T-helper 2 cell (primary cell): ENCODE measurements around the gene HLA-F.
A peak's percentile ranks its signal among the peaks of the same experiment; 100 is the strongest.

ENCODE experiments used
- DNase-seq, 5 experiments: peaks; one replicate each; pipeline versions ENCODE4 v3.0.0 to v3.0.0-alpha.2; 2012 to 2022
- total RNA-seq, 2 donors: gene quantifications; one replicate each; lab custom pipeline; 2026; lab: John Stamatoyannopoulos, UW

The HLA-F gene
- 391 to 452 reads per million in 2 donors for total RNA-seq

DNA sequence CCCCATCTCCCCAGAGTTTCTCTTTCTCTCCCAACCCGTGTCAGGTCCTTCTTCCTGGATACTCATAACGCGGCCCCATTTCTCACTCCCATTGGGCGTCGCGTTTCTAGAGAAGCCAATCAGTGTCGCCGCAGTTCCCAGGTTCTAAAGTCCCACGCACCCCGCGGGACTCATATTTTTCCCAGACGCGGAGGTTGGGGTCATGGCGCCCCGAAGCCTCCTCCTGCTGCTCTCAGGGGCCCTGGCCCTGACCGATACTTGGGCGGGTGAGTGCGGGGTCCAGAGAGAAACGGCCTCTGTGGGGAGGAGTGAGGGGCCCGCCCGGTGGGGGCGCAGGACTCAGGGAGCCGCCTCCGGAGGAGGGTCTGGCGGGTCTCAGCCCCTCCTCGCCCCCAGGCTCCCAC lies at the start of gene HLA-F:
Gene HLA-F (plus strand): TSS at position 173 of the 404 bp plus-strand sequence. CDS start 30 bp downstream, at position 203.
- DNase-seq, result peak; percentile 64 to 91 (median 79)

DNA sequence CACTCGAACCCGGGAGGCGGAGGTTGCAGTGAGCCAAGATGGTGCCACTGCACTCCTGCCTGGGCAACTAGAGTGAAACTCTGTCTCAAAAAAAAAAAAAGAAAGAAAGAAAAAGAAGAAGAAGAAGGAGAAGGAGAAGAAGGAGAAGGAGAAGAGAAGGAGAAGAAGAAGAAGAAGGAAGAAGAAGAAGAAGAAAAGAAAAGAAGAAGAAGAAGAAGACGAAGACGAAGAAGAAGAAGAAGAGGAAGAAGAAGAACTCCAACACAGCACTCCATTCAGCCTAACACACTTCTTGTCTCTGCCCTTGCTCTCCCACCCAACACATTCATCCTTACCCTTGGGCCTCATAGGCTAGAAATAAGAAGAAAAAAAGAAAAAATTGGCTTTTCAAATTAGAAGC lies 49.2 kb upstream of the HLA-F start:
- DNase-seq, result no peak

DNA sequence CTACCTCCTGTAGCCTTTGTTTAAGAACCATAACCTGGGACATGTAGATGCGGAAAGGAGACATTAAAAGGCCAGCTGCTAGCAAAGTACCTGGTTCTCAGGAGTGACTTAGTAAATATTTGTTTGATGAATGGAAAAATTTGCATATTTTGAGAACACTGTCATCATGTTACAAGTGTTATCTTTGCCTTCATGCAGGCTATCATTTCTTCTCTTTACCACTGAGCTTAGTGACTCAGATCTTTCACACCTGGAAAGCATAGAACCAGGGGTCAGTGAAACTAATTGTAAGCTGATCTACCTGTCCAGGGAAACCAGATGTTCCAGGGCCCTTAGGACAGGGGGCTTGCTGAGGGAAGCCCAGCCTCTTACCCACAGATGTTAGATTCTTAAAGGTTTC lies 47.7 kb upstream of the HLA-F start:
- DNase-seq, result no peak

DNA sequence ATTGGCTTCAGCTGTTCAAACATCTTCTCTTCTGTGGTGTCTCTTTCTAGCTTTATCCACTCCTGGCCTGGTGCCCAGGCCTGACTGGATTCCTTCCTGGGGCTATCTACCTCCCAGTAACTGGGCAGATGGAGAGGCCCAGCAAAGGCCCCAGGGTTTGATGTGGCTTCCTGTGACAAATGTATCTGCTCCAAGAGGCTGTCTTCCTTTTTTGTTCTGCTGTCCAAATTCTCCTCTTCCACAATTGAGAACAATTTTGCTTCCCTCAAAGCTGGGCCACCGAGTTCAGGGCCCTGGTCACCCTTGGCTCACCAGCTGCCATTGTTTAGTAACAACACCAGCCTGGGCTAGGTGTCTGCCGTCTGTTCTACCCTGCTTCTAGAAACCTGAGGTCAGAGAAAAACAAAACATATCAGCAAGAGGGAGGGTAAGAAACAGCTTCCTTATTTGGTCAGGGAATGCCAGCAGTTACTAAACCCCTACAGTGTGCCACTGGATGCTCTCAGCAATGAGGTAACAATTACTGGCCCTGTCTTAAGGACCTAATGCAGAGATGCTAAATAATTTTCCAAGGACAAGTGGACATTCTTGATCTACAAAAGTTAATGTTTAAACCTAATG lies 46.1 kb upstream of the HLA-F start:
- DNase-seq, result no peak

DNA sequence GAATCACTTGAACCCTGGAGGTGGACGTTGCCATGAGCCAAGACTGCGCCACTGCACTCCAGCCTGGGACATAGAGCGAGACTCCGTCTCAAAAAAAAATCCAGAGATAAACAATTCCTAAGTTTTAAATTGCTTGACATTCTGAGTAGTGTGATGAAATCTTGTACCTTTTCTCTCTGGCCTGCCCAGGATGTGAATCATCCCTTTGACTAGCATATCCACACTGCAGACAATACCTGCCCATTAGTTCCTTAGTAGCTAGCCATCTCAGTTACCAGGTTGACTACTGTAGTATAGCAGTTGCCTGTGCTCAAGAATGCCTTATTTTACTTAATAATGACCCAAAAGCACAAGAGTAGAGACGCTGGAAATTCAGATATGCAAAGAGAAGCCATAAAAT lies 45.1 kb upstream of the HLA-F start:
- DNase-seq, result no peak

DNA sequence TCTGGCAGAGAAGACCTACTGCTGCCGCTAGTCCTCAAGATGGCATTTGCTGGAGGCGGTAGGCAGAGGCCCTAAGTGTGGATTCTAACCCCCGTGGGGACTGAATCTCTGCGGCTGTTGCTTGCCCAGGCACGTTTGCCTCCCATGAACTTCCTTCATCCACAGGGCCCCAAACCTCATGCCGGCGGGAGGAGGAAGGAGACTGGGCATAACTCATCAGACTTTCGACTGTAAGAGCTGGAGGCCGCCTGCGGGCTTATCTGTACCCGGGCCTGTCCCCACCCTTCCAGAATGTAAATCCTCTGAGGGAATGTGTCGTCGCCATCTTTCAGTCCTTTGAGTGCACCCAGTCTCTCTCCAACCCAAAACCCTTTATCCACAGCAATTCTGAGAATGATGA lies 43.3 kb upstream of the HLA-F start:
- DNase-seq, result no peak

GRCh38 chr6:29680416-29680815 lies 42.8 kb upstream of the HLA-F start:
- DNase-seq, result no peak

DNA sequence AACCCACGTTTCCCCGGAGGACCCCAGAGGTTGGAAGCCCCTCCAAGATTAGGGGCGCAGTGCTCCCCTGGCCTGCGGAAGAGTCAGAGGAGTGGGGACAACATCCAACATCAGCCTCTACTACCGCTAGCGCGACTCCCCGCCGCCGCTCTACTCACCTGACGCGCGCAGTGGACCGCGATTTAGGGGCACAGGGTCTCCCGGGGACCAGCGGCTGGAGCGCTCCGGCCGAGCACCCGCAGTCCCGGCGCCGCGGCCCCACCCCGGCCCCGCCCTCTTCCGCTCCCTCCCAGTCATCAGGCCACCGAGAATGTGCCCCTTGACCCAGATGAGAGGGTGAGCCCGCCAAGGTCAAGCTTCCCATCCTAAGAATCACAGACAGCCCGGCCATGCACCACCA lies 42.3 kb upstream of the HLA-F start, which contains the start of gene ZFP57:
Gene ZFP57 (minus strand): TSS at position 249 of the 400 bp plus-strand sequence. CDS start 4,149 bp downstream, outside the sequence.
- DNase-seq, result no peak

- DNase-seq, result no peak
Observed at GRCh38 chr6:29681811-29682210, 41.4 kb upstream of the HLA-F start.

DNA sequence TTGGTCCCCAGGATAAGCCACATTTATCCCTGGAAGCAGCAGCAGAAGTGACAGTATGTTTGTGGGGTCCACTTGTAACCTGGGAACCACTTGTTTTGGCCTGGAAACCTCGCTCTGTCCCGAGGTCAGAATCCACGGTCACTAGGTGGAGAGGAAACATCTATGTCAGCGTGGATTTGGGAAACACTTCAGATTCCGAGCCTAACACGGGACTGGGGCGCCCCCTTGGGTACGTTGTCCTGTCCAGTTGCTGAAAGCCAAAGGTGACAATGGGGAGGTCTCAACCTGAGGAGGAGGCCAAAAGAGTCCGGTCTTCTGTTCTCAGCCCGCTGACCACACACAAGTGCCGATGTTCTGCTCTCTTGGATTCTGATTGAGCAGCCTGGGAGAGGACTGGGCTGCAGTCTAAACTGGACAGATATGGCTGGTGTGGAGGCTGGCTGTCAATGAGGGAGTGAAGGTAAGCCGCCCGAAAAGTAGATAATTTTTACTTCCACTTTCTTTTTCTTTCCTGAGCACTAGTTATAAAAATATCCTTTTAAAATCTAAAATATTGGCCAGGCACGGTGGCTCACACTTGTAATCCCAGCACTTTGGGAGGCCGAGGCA lies 37.4 kb upstream of the HLA-F start:
- no peak for DNase-seq

DNA sequence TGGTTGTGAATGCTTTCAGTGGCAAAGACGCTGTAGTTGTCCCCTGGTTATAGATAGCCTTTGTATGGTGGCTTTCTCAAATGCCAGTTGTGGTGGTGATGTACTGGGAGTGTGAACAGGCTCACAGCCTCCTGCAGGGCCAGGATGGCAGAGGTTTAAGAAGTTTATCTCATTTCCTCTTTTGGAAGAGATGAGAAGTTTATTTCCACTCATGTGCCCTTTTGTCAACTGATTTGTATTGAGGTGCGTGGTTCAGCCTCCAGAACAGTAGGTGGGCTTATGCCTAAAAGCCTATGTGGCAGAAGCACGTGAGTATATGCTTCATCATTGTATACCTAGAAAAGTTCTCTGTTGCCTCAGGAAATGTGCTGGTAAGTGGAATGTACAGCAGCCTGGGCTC lies 28.6 kb upstream of the HLA-F start:
- DNase-seq, result no peak

DNA sequence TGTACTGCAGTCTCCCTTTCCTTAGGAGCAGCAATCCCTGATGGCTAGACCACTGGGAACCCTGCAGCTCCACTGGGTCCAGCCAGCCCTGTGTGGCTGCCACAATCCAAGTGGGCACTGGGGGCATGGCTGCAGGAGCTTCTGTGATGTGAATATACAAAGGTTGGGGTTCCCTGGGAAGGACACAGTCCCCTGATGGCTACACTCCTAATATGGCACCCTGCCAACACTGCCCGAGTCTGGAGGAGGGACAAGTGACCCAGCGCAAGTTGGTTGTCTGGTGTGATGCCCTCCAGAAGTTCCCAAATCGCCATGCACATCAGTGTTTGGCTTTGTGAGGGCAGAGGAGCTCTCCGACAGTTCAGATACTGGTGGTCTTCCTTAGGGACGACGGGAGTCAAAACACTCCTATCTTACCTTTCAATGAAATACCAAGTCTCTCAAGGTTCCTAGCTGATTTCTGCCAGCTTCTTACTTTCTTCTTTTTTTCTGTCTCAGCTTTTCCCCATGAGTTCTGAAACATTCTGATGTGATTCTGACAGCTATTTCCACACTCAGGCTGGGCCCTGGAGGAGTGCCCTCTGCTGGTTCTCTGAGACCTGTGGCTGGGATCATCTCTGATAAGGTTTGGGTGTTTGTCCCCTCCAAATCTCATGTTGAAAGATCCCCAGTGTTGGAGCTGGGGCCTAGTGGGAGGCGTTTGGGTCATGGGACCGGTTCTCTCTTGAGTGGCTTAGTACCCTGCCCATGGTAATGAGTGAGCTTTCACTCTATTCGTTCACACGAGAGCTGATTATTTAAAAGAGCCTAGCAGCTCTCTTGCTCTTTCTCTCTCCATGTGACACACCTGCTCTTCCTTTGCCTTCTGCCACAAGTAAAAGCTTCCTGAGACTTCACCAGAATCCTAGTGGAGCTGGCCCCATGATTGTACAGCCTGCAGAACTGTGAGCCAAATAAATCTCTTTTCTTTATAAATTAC lies 26.8 kb upstream of the HLA-F start:
- DNase-seq, result no peak

GRCh38 chr6:29702519-29703103 lies 20.6 kb upstream of the HLA-F start:
- peak in 4 of 5 experiments; percentile 51 to 69 (median 68) for DNase-seq

DNA sequence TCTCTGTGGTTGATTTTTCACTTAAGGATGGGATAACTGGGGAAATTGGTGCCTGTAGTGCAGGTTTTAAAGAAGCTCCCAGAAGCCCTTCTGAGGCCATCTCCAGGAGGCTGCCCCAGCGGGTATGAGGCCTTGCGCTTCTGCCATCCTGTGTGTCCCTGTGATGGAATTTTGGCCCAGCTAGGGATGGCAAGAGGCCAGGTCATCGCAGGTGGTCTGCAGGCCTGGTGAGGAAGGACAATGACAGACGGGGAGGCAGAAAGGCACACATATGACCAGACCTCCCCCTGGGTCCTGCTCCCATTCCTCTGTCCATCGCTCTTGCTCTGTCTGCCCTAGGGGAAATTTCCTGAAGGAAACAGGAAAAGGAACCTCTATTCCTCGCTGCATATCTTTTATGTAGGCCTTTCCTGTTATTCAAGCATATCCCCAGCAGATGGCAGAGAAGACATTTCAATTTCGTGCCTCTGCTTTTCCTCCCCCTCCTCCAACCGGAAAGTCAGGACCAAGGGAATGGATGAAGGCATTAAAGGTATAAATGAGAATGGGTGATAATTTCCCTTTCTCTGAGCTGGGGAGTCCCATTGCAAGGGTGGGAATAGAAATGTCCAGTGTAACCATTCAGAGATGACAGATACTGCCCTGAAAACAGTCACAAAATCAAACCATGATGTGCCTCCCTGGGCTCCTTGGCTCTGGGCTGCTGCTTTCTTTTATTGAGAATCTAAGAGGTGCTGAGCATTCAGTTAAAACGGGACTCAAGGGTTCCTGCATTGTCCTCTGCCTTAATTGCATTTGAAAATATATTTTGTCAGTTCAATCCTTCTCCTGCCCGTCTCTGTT lies 17.6 kb upstream of the HLA-F start:
- no peak for DNase-seq

DNA sequence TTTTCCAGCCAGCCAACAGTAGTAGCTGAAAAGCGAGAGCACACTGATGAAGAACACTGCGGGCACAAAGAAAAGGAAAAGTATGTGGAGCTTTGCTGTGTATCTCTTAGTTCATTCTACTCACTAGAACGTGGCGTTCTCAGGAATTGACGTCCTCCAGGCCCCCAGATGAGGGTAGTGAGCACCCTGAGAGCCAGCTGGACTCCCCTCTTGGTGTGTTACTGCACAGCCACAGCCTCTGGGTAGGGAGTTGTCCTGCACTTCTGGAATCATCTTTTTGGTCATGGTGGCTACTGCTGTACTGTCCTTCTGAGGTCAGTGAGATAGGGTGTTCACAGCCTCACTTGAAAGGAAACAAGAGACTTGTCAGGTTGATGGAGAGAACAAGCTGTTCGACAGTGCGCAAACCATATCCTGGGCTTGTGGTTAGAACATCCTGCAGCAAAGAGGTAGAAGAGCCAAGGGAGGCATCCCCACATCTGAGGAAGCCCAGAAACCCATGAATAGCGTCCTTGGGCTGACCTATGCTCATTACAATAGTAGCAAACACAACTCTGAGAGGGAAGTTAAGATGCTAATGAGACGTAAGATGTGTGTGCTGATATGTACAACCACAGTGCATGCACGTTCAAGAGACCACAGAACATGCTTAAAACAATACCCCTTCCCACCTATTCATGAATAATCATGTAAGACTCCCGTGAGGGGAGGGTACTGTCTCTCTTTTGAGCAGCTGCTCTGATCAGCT lies 14.6 kb upstream of the HLA-F start:
- DNase-seq, result peak in 3 of 5 experiments; percentile 64 to 94 (median 87)

DNA sequence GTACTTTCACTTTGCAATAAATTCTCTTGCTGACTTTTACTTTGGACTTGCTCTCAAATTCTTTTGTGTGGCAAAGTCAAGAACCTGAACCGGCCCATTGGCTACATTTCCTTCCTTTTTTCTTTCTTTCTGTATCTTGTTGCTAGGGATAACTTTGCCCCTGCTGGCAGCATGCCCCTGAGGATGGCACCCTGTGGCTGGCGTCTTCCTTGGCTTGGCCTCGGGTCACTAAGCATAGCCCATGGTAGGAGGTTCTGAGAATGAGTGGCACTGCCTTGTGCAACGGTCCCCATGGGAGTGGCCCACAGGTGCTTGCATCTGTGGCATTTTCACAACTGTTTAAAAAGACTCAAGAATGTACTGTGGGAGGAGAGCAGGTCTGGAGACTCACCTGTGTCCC lies 14.0 kb upstream of the HLA-F start:
- no peak for DNase-seq

DNA sequence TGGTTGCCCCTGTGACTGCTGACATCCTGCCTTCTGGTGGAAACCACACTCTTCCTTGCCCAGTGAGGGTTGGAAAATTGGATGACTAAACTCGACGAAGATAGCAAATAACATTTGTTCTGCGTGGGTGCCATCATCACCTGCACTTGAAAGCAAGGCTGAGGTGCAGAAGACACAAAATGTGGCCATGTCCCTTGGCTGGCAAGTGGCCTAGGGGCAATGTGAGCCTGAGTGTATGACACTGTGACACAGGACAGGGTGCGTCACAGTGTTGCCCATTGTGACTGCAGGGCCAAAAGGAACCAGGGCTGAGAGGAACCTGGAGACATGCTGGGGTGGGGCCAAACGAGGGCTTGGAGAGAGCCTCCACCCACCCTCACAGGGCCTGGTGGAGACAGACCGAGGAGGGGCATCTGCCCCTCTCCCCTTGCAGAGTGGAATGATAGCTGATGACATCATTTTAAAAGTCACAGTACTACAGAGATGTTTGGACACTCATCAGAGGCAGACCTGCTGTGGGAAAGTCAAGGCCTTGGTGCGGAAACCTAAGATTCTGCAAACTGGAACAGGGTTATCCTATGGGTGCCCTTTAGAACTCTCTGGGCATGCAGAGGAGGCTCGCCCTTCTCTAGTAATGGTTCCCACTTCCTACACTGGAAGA lies 12.8 kb upstream of the HLA-F start:
- DNase-seq, result no peak

DNA sequence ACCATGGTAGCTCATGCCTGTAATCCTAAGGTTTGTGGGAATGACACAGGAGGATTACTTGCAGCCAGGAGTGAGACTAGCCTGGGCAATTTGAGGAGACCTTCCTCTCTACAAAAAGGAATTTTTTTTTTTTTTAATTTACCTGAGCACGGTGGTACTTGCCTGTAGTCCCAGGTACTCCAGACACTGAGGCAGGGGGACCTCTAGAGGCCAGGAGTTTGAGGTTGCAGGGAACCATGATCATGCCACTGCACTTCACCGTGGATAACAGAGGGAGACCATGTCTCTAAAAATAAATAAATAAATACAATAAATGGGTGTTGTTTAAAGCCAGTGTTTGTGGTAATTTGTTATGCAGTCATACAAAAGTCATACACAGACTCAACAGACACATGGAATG lies 2.4 kb upstream of the HLA-F start:
- peak in 1 of 5 experiments; percentile 47 for DNase-seq

DNA sequence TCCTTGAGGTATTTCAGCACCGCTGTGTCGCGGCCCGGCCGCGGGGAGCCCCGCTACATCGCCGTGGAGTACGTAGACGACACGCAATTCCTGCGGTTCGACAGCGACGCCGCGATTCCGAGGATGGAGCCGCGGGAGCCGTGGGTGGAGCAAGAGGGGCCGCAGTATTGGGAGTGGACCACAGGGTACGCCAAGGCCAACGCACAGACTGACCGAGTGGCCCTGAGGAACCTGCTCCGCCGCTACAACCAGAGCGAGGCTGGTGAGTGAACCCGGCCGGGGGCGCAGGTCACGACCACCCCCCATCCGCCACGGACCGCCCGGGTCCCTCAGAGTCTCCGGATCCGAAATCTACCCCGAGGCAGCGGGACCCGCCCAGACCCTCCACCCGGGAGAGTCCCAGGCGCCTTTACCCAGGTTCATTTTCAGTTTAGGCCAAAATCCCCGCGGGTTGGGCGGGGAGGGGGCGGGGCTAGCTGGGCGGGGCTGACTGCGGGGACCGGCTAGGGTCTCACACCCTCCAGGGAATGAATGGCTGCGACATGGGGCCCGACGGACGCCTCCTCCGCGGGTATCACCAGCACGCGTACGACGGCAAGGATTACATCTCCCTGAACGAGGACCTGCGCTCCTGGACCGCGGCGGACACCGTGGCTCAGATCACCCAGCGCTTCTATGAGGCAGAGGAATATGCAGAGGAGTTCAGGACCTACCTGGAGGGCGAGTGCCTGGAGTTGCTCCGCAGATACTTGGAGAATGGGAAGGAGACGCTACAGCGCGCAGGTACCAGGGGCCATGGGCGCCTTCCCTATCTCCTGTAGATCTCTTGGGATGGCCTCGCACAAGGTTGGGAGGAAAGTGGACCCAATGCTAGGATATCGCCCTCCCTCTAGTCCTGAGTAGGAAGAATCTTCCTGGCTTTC lies 693 bp downstream of the HLA-F start:
- peak; percentile 60 to 75 (median 62) for DNase-seq
